GM13977 (cell line): ENCODE measurements around the gene INPP5F.
A peak's percentile ranks its signal among the peaks of the same experiment; 100 is the strongest.
"Not testable (repeated sequence)": the region's sequence is repeated elsewhere in the genome, so short reads cannot be mapped to it uniquely, and the experiment has no call there.

Source experiments
- DNase-seq: peaks from one replicate; pipeline ENCODE4 v3.0.0; 2012; ENCODE audit warnings: low spot score
- in situ Hi-C: fragments of 300-500 bp; cut with MboI; formaldehyde crosslinking; loops from one replicate; pipeline ENCODE4 v1.12.0; 2022; ENCODE audit warnings: low sequenced_read_pairs, low pct_unique_long_range_greater_than_20kb, mixed read lengths, inconsistent platforms; ENCODE audit not compliant: unreplicated experiment
- TF ChIP-seq, protein P1 (sequence below): IDR thresholded peaks from 2 replicates; pipeline ENCODE4 v1.5.1; 2012; ENCODE audit warnings: mild to moderate bottlenecking, control low read depth; ENCODE audit not compliant: insufficient read depth; ENCODE audit errors: extremely low read depth, missing control alignments

Gene INPP5F

DNA sequence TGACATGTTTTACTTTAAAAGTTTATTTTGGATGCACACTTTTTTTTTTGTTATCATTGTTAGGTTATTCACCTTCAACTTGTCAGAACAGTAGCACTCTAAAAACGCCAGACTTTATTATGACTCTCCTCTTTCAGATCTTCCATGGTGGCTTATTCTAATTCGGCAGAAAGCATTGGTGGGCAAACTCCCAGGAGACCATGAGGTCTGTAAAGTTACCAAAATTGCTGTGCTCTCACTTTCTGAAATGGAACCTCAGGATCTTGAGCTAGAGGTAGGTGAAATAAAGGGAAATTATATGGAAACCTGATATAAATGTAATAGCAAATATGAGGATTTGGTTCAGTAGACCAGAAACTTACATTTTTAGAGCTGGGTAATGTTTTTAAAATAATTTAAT lies 55.6 kb downstream of the INPP5F start:
- in situ Hi-C loops, result no loop called here
- TF ChIP-seq, protein P1, sequence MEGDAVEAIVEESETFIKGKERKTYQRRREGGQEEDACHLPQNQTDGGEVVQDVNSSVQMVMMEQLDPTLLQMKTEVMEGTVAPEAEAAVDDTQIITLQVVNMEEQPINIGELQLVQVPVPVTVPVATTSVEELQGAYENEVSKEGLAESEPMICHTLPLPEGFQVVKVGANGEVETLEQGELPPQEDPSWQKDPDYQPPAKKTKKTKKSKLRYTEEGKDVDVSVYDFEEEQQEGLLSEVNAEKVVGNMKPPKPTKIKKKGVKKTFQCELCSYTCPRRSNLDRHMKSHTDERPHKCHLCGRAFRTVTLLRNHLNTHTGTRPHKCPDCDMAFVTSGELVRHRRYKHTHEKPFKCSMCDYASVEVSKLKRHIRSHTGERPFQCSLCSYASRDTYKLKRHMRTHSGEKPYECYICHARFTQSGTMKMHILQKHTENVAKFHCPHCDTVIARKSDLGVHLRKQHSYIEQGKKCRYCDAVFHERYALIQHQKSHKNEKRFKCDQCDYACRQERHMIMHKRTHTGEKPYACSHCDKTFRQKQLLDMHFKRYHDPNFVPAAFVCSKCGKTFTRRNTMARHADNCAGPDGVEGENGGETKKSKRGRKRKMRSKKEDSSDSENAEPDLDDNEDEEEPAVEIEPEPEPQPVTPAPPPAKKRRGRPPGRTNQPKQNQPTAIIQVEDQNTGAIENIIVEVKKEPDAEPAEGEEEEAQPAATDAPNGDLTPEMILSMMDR, result no peak
- no peak for DNase-seq

DNA sequence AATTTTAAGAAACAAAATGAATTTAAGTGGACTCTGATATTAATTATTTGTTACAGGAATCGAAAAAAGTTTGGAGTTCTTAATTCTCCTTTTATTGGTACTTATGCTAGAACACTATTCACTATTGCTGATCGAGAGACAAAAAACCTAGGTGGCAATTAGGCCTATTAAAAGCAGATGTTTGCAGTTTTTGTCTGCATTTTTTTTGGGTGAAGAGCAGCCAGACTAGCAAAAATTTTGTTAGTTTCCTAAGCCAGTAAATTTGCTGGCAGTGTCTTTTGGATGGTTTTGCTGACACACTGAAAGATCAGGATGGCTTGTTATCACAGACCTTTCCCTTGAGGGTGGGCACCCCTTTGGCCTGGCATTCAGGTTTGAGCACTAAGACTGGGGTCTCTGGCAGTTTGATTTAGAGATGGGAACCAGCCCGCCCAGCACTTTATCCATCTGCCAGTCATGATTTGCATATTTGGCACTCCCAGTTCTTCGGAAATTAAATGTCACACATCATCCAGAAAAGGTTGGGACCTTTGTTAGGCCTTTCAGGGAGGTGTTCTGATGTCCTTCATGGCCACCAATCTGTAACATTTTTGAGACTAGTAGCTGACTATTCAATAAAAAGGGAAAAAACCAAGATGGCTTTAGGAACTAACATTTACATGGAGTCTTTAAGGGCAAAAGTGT lies 57.3 kb downstream of the INPP5F start:
- TF ChIP-seq, protein P1, result no peak
- in situ Hi-C loops, result no loop called here

DNA sequence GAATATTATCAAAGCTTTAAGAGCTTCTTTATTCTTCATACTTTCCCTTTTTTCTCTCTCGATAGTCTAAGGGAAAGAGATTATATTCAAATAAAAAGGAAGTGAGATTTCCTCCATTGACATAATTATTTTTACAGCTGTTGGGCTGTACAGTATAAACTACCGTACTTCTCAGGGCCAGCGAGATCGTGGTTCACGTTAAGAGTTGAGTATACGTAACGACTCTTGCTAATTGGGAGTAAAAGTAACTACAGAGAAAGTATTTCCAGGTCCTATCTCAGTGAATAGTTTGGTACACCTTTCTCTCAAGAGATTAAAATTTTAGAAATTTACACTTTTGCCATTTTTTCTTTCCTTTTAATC lies 57.8 kb downstream of the INPP5F start:
- no peak for DNase-seq
- in situ Hi-C loops, result no loop called here
- TF ChIP-seq, protein P1, result no peak

More for the DNA sequence above, 57.3 kb downstream of the INPP5F start:
- no peak for DNase-seq

DNA sequence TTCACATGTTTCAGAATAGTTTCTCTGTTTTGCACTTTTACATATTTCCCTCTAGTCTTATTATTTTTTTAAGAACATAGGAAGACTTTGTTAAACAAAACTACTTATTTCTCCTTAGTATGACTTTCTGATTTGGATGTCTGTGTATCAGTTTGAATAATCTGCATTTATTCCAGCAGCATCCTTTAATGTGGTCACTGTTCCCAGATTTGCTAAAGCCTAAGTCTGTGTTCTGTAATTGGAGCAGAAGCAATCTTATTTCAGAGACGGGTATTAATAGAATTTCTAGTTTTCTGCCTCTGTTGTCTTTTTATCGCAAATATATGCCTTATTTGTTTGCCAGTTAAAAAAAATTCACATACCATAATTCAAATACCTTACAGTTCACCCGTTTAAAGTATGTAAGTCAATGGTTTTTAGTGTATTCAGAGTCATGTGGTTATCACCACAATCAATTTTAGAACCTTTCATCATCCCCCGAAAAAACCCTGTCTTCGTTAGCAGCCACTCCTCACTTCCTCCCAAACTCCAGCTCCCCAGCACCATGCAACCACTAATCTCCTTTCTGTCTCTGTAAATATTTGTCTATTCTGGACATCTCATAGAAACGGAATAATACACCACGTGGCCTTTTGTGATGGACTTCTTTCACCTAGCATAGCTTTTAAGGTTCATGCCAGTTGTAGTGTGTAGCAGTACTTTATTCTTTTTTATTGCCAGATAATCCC lies 58.7 kb downstream of the INPP5F start:
- TF ChIP-seq, protein P1, result no peak
- peak; percentile 46 for DNase-seq
- in situ Hi-C loops, result no loop called here

DNA sequence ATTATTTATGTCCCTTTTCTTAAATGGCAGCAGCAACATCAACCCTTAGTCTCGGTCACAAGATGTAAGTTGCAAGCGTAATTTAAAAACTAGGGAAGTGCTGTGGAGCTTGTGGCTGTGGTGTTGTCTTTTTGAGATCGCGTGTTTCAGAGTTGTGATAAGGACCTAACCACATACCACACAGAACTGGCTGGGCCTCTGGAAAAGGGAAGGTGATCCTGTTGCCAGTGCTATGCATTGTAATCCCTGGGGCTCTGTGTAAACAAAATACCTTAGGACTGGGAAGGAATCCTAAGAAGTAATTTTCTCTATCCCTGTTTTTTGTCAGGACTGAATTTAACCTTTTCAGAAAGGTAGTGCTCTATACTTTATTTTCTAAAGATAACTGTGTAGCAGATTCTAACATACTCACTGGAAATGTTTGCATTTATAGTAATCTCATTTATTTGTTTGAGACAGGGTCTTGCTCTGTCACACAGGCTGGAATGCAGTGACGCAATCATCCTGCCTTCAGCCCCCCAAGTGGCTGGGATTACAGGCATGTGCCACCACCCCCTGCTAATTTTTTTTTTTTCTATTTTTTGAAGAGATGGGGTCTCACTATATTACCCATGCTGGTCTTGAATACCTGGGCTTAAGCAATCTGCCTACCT lies 60.4 kb downstream of the INPP5F start:
- in situ Hi-C loops, result no loop called here
- TF ChIP-seq, protein P1, result no peak
- DNase-seq, result no peak

DNA sequence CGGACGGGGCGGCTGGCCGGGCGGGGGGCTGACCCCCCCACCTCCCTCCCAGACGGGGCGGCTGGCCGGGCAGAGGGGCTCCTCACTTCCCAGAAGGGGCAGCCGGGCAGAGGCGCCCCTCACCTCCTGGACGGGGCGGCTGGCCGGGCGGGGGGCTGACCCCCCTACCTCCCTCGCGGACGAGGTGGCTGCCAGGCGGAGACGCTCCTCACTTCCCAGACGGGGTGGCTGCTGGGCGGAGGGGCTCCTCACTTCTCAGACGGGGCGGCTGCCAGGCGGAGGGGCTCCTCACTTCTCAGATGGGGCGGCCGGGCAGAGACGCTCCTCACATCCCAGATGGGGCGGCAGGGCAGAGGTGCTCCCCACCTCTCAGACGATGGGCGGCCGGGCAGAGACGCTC lies 69.3 kb downstream of the INPP5F start:
- in situ Hi-C loops, DNase-seq: not testable (repeated sequence)

DNA sequence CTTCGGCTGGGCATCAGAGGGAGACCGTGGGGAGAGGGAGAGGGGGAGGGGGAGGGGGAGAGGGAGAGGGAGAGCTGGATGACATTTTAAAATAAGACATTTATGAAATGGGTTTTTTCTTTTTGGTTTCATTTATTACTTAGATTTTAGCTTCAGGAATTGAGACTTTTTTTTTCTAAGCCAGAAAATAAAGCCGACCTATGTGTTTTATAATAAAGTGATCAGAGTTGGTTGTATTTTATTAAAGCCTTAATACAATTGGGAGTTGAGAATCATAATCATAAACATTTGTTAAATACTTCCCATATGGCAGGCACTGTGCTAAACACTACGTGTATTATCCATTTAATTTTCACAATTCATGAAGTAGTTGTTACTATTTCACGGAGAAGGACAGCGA lies 70.2 kb downstream of the INPP5F start:
- TF ChIP-seq, protein P1, result no peak
- no peak for DNase-seq
- in situ Hi-C loops, result no loop called here
